GM12892 (cell line): ENCODE results near the gene HECW1.

Experiments
- POLR2A ChIP-seq: IDR thresholded peaks from 2 replicates; pipeline ENCODE4 v1.6.1; 2011; ENCODE audit warnings: low read depth, low read length, control low read depth
- TAF1 ChIP-seq: IDR thresholded peaks from 2 replicates; pipeline ENCODE4 v1.6.1; 2011; ENCODE audit warnings: low read depth, mild to moderate bottlenecking, control low read depth, low read length, borderline replicate concordance

DNA sequence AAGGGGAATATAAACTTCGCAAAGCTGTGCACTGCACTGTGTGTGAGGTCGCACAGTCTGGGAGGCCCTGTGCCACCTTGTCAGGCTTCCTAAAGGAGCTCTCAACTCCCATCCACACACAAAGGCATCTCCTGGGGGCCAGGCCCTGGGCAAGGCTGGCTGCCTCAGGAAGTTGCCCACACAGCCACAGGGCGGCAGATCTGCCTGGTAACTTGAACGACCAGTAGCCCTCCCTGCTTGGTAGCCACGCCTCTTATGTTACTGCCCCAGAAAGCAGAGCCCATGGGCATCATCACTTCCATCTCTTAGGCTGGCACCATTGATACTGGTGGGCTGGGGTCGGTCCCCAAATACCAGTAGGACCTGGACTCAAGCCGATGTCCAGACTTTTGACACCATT, 82.8 kb downstream of the HECW1 start:
- no peak for TF ChIP-seq POLR2A
- TF ChIP-seq TAF1, result no peak
